ENCODE measurements around the gene EDA. TPM values are rescaled to one million over a fixed set of nuclear protein-coding genes. Genes with fewer than 3 reads are reported as not detected.

EDA gene
- polyA plus RNA-seq, 2 donors = 0.57 to 0.92 TPM

GRCh38 chrX:70007946-70008345, 392.0 kb downstream of the EDA start:
- H3K27ac ChIP-seq (ENCODE audit: low read depth in 2 of 2, low read length in 1 of 2) = no peak overlapping the region
- H3K36me3 ChIP-seq (ENCODE audit: control insufficient read depth in 2 of 2, insufficient read depth in 2 of 2, low read length in 1 of 2) = no peaks in the 10 kb centered on the region
- no peak overlapping the region for H3K4me3 ChIP-seq (ENCODE audit: low read depth in 1 of 2, low read length in 2 of 2)
- H3K9me3 ChIP-seq (ENCODE audit: control insufficient read depth in 2 of 2, insufficient read depth in 1 of 2, low read depth in 1 of 2, low read length in 1 of 2) = no peaks in the 10 kb centered on the region
- H3K27me3 ChIP-seq (ENCODE audit: control insufficient read depth in 1 of 2, insufficient read depth in 2 of 2, low read length in 2 of 2) = peaks cover 0 to 2% of the 10 kb centered on the region in 2 donors
- H3K4me1 ChIP-seq (ENCODE audit: control insufficient read depth in 2 of 2, insufficient read depth in 2 of 2, low read length in 1 of 2) = no peaks in the 10 kb centered on the region

- Histone ChIP-seq H3K9me3 (ENCODE audit: control insufficient read depth in 2 of 2, insufficient read depth in 1 of 2, low read depth in 1 of 2, low read length in 1 of 2) (no peaks in the 10 kb centered on the region), H3K36me3 (ENCODE audit: control insufficient read depth in 2 of 2, insufficient read depth in 2 of 2, low read length in 1 of 2) (no peaks in the 10 kb centered on the region), H3K4me1 (ENCODE audit: control insufficient read depth in 2 of 2, insufficient read depth in 2 of 2, low read length in 1 of 2) (no peaks in the 10 kb centered on the region), H3K27ac (ENCODE audit: low read depth in 2 of 2, low read length in 1 of 2) (no peak overlapping the region), H3K27me3 (ENCODE audit: control insufficient read depth in 1 of 2, insufficient read depth in 2 of 2, low read length in 2 of 2) (peaks cover 0 to 2% of the 10 kb centered on the region in 2 donors), H3K4me3 (ENCODE audit: low read depth in 1 of 2, low read length in 2 of 2) (no peak overlapping the region)
These were observed 393.1 kb downstream of the EDA start for GRCh38 chrX:70009049-70009448.

- no peak overlapping the region for H3K27ac ChIP-seq (ENCODE audit: low read depth in 2 of 2, low read length in 1 of 2)
- peaks cover 0 to 2% of the 10 kb centered on the region in 2 donors for H3K27me3 ChIP-seq (ENCODE audit: control insufficient read depth in 1 of 2, insufficient read depth in 2 of 2, low read length in 2 of 2)
- 59 to 62% methylated on average over 2 of the region's 2 CpGs for WGBS, 2 donors
- H3K36me3 ChIP-seq (ENCODE audit: control insufficient read depth in 2 of 2, insufficient read depth in 2 of 2, low read length in 1 of 2) = no peaks in the 10 kb centered on the region
- H3K9me3 ChIP-seq (ENCODE audit: control insufficient read depth in 2 of 2, insufficient read depth in 1 of 2, low read depth in 1 of 2, low read length in 1 of 2) = no peaks in the 10 kb centered on the region
- no peak overlapping the region for H3K4me3 ChIP-seq (ENCODE audit: low read depth in 1 of 2, low read length in 2 of 2)
- H3K4me1 ChIP-seq (ENCODE audit: control insufficient read depth in 2 of 2, insufficient read depth in 2 of 2, low read length in 1 of 2) = no peaks in the 10 kb centered on the region
These were observed 394.1 kb downstream of the EDA start for GRCh38 chrX:70009970-70010369.

GRCh38 chrX:70012756-70013155, 396.8 kb downstream of the EDA start:
- Histone ChIP-seq H3K4me1 (ENCODE audit: control insufficient read depth in 2 of 2, insufficient read depth in 2 of 2, low read length in 1 of 2) (no peaks in the 10 kb centered on the region), H3K9me3 (ENCODE audit: control insufficient read depth in 2 of 2, insufficient read depth in 1 of 2, low read depth in 1 of 2, low read length in 1 of 2) (no peaks in the 10 kb centered on the region), H3K36me3 (ENCODE audit: control insufficient read depth in 2 of 2, insufficient read depth in 2 of 2, low read length in 1 of 2) (no peaks in the 10 kb centered on the region), H3K27ac (ENCODE audit: low read depth in 2 of 2, low read length in 1 of 2) (no peak overlapping the region), H3K4me3 (ENCODE audit: low read depth in 1 of 2, low read length in 2 of 2) (no peak overlapping the region), H3K27me3 (ENCODE audit: control insufficient read depth in 1 of 2, insufficient read depth in 2 of 2, low read length in 2 of 2) (no peaks in the 10 kb centered on the region)
- WGBS, 2 donors = 48 to 81% methylated on average over 4 of the region's 4 CpGs

- WGBS, 2 donors = 46 to 55% methylated on average over 5 of the region's 5 CpGs
- no peaks in the 10 kb centered on the region for H3K27me3 ChIP-seq (ENCODE audit: control insufficient read depth in 1 of 2, insufficient read depth in 2 of 2, low read length in 2 of 2)
- no peak overlapping the region for H3K4me3 ChIP-seq (ENCODE audit: low read depth in 1 of 2, low read length in 2 of 2)
These were observed 397.8 kb downstream of the EDA start for GRCh38 chrX:70013466-70014381.

GRCh38 chrX:70016513-70016912, 400.6 kb downstream of the EDA start:
- H3K4me1 ChIP-seq (ENCODE audit: control insufficient read depth in 2 of 2, insufficient read depth in 2 of 2, low read length in 1 of 2) = no peaks in the 10 kb centered on the region
- H3K36me3 ChIP-seq (ENCODE audit: control insufficient read depth in 2 of 2, insufficient read depth in 2 of 2, low read length in 1 of 2) = no peaks in the 10 kb centered on the region
- 85 to 90% methylated on average over 2 of the region's 2 CpGs for WGBS, 2 donors
- H3K27ac ChIP-seq (ENCODE audit: low read depth in 2 of 2, low read length in 1 of 2) = no peak overlapping the region
- H3K27me3 ChIP-seq (ENCODE audit: control insufficient read depth in 1 of 2, insufficient read depth in 2 of 2, low read length in 2 of 2) = no peaks in the 10 kb centered on the region
- H3K9me3 ChIP-seq (ENCODE audit: control insufficient read depth in 2 of 2, insufficient read depth in 1 of 2, low read depth in 1 of 2, low read length in 1 of 2) = no peaks in the 10 kb centered on the region
- no peak overlapping the region for H3K4me3 ChIP-seq (ENCODE audit: low read depth in 1 of 2, low read length in 2 of 2)

More at GRCh38 chrX:70013466-70014381, 397.8 kb downstream of the EDA start:
- H3K4me1 ChIP-seq (ENCODE audit: control insufficient read depth in 2 of 2, insufficient read depth in 2 of 2, low read length in 1 of 2) = no peaks in the 10 kb centered on the region
- no peak overlapping the region for H3K27ac ChIP-seq (ENCODE audit: low read depth in 2 of 2, low read length in 1 of 2)
- H3K9me3 ChIP-seq (ENCODE audit: control insufficient read depth in 2 of 2, insufficient read depth in 1 of 2, low read depth in 1 of 2, low read length in 1 of 2) = no peaks in the 10 kb centered on the region
- no peaks in the 10 kb centered on the region for H3K36me3 ChIP-seq (ENCODE audit: control insufficient read depth in 2 of 2, insufficient read depth in 2 of 2, low read length in 1 of 2)

GRCh38 chrX:70022616-70023015, 406.7 kb downstream of the EDA start:
- Histone ChIP-seq H3K27me3 (ENCODE audit: control insufficient read depth in 1 of 2, insufficient read depth in 2 of 2, low read length in 2 of 2) (peaks cover 0 to 4% of the 10 kb centered on the region in 2 donors), H3K9me3 (ENCODE audit: control insufficient read depth in 2 of 2, insufficient read depth in 1 of 2, low read depth in 1 of 2, low read length in 1 of 2) (no peaks in the 10 kb centered on the region), H3K36me3 (ENCODE audit: control insufficient read depth in 2 of 2, insufficient read depth in 2 of 2, low read length in 1 of 2) (no peaks in the 10 kb centered on the region), H3K4me3 (ENCODE audit: low read depth in 1 of 2, low read length in 2 of 2) (no peak overlapping the region), H3K27ac (ENCODE audit: low read depth in 2 of 2, low read length in 1 of 2) (no peak overlapping the region), H3K4me1 (ENCODE audit: control insufficient read depth in 2 of 2, insufficient read depth in 2 of 2, low read length in 1 of 2) (no peaks in the 10 kb centered on the region)
- 75 to 93% methylated on average over 4 of the region's 4 CpGs for WGBS, 2 donors

GRCh38 chrX:70025464-70025863, 409.6 kb downstream of the EDA start:
- Histone ChIP-seq H3K27ac (ENCODE audit: low read depth in 2 of 2, low read length in 1 of 2) (no peak overlapping the region), H3K4me3 (ENCODE audit: low read depth in 1 of 2, low read length in 2 of 2) (no peak overlapping the region), H3K36me3 (ENCODE audit: control insufficient read depth in 2 of 2, insufficient read depth in 2 of 2, low read length in 1 of 2) (no peaks in the 10 kb centered on the region), H3K9me3 (ENCODE audit: control insufficient read depth in 2 of 2, insufficient read depth in 1 of 2, low read depth in 1 of 2, low read length in 1 of 2) (no peaks in the 10 kb centered on the region), H3K4me1 (ENCODE audit: control insufficient read depth in 2 of 2, insufficient read depth in 2 of 2, low read length in 1 of 2) (no peaks in the 10 kb centered on the region), H3K27me3 (ENCODE audit: control insufficient read depth in 1 of 2, insufficient read depth in 2 of 2, low read length in 2 of 2) (peaks cover 0 to 4% of the 10 kb centered on the region in 2 donors)
- 6 to 10% methylated on average over 1 of the region's 1 CpG for WGBS, 2 donors

GRCh38 chrX:70026112-70026850, 410.4 kb downstream of the EDA start:
- WGBS, 2 donors = 47 to 57% methylated on average over 1 of the region's 1 CpG
- no peaks in the 10 kb centered on the region for H3K36me3 ChIP-seq (ENCODE audit: control insufficient read depth in 2 of 2, insufficient read depth in 2 of 2, low read length in 1 of 2)

More at GRCh38 chrX:70026112-70026850, 410.4 kb downstream of the EDA start:
- Histone ChIP-seq H3K4me1 (ENCODE audit: control insufficient read depth in 2 of 2, insufficient read depth in 2 of 2, low read length in 1 of 2) (no peaks in the 10 kb centered on the region), H3K27me3 (ENCODE audit: control insufficient read depth in 1 of 2, insufficient read depth in 2 of 2, low read length in 2 of 2) (peaks cover 0 to 4% of the 10 kb centered on the region in 2 donors), H3K9me3 (ENCODE audit: control insufficient read depth in 2 of 2, insufficient read depth in 1 of 2, low read depth in 1 of 2, low read length in 1 of 2) (no peaks in the 10 kb centered on the region), H3K27ac (ENCODE audit: low read depth in 2 of 2, low read length in 1 of 2) (no peak overlapping the region), H3K4me3 (ENCODE audit: low read depth in 1 of 2, low read length in 2 of 2) (no peak overlapping the region)

All from esophagus (tissue), 2 donors.